ENCODE measurements around the gene CXCL13.

GRCh38 chr4:77600521-77601451 lies 4.8 kb upstream of the CXCL13 start:
- TF ChIP-seq YY1 (IDR thresholded peaks at IDR 0.05) (no peak), CTCF (IDR thresholded peaks at IDR 0.05; ENCODE audit: low read depth, low read length, missing input control) (peak; percentile 82)
